ENCODE results near the gene SDHA.
A peak's percentile ranks its signal among the peaks of the same experiment; 100 is the strongest.

The SDHA gene

DNA sequence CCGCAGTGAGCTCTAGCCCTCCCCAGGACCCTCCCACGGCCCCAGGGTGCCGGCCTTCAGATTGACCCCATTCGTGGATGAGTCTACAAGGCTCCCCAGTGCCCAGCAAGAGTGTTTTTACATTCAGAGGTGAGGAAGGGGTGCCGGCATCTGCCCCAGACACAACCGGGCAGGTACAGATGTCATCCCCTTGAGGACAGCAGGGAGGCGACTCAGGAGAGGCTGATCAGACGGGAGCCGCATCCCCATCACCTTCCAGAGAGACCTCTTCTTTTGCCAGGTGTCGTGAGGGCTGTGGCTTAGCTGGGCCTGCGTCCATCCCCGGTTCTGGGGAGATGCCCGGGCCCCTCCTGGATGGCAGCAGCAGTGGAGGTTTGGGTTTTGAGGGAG lies 31.1 kb upstream of the SDHA start:
- no peak for DNase-seq (ENCODE audit: extremely low read depth, insufficient read length)
- H3K27me3 ChIP-seq (replicated peaks; ENCODE audit: control insufficient read depth, insufficient read depth, low read length): no peaks in the 10 kb centered on the region; the same call in 1 of the 2 replicates
- TF ChIP-seq CTCF (IDR thresholded peaks at IDR 0.05; ENCODE audit: insufficient read depth, low read length, poor library complexity, severe bottlenecking): no peak
- H3K4me3 ChIP-seq (replicated peaks; ENCODE audit: low read depth, low read length): no peak overlapping the region
- no peaks in the 10 kb centered on the region for H3K36me3 ChIP-seq (ENCODE audit: control insufficient read depth, insufficient read depth, low read length)

GRCh38 chr5:187617-188451 lies 30.3 kb upstream of the SDHA start:
- no peak for TF ChIP-seq CTCF (IDR thresholded peaks at IDR 0.05; ENCODE audit: insufficient read depth, low read length, poor library complexity, severe bottlenecking)
- Histone ChIP-seq H3K27me3 (replicated peaks; ENCODE audit: control insufficient read depth, insufficient read depth, low read length) (no peaks in the 10 kb centered on the region; the same call in 1 of the 2 replicates), H3K4me3 (replicated peaks; ENCODE audit: low read depth, low read length) (no peak overlapping the region), H3K36me3 (ENCODE audit: control insufficient read depth, insufficient read depth, low read length) (no peaks in the 10 kb centered on the region)
- DNase-seq (ENCODE audit: extremely low read depth, insufficient read length): no peak

GRCh38 chr5:188488-189481 lies 29.3 kb upstream of the SDHA start:
- Histone ChIP-seq H3K27me3 (replicated peaks; ENCODE audit: control insufficient read depth, insufficient read depth, low read length) (no peaks in the 10 kb centered on the region; the same call in 1 of the 2 replicates), H3K4me3 (replicated peaks; ENCODE audit: low read depth, low read length) (no peak overlapping the region), H3K36me3 (ENCODE audit: control insufficient read depth, insufficient read depth, low read length) (no peaks in the 10 kb centered on the region)
- peak; percentile 95 for TF ChIP-seq CTCF (IDR thresholded peaks at IDR 0.05; ENCODE audit: insufficient read depth, low read length, poor library complexity, severe bottlenecking)
- DNase-seq (ENCODE audit: extremely low read depth, insufficient read length): peak; percentile 76

- H3K27me3 ChIP-seq (replicated peaks; ENCODE audit: control insufficient read depth, insufficient read depth, low read length): no peaks in the 10 kb centered on the region; the same call in 1 of the 2 replicates
- TF ChIP-seq CTCF (IDR thresholded peaks at IDR 0.05; ENCODE audit: insufficient read depth, low read length, poor library complexity, severe bottlenecking): no peak
- DNase-seq (ENCODE audit: extremely low read depth, insufficient read length): no peak
- no peaks in the 10 kb centered on the region for H3K36me3 ChIP-seq (ENCODE audit: control insufficient read depth, insufficient read depth, low read length)
- H3K4me3 ChIP-seq (replicated peaks; ENCODE audit: low read depth, low read length): no peak overlapping the region
Observed at GRCh38 chr5:189486-189885, 28.6 kb upstream of the SDHA start.

DNA sequence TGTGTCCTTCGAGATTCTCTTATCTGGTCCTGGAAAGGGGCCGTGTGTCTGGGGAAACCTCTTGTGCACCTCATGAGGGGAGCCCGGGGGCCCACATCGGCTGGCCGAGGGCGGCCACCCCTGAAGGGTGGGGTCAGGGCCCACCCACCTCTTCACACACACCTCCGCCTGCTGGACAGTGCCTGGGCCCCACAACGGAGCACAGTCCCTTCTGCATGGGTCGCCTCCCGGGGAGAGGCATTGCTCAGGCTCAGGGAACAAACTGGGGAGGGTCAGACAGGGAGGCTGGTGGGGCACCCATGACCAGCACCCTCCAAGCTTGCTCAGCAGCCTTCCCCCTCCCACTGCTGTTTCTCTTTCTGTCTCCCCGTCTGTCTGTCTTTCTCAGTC lies 28.1 kb upstream of the SDHA start:
- H3K36me3 ChIP-seq (ENCODE audit: control insufficient read depth, insufficient read depth, low read length): no peaks in the 10 kb centered on the region
- TF ChIP-seq CTCF (IDR thresholded peaks at IDR 0.05; ENCODE audit: insufficient read depth, low read length, poor library complexity, severe bottlenecking): no peak
- no peaks in the 10 kb centered on the region; the same call in 1 of the 2 replicates for H3K27me3 ChIP-seq (replicated peaks; ENCODE audit: control insufficient read depth, insufficient read depth, low read length)
- DNase-seq (ENCODE audit: extremely low read depth, insufficient read length): no peak
- no peak overlapping the region for H3K4me3 ChIP-seq (replicated peaks; ENCODE audit: low read depth, low read length)

All from GM06990 (cell line).